IMR-90 (cell line): ENCODE data around the gene UMODL1. TPM values are rescaled to one million over a fixed set of nuclear protein-coding genes. Genes with fewer than 3 reads are reported as not detected.

Experiments used
- ATAC-seq: fragments of 200-7000 bp; cut with Tn5 transposase; 2 replicates; pipeline ENCODE4 v1.9.1; 2020; ENCODE audit warnings: low read depth, mild to moderate bottlenecking, moderate library complexity
- BruUV-seq: library from RNA; stranded (reverse); fragments of 400-500 nt; replicated peaks from 2 replicates; lab custom pipeline; 2021; lab: Mats Ljungman, UMichigan
- CTCF ChIA-PET: fragments of 300-600 bp; formaldehyde crosslinking; extraction: SDS; loops from one replicate; lab custom pipeline; 2021; ENCODE audit warnings: antibody characterized with exemption; lab: Yijun Ruan, JAX
- POLR2A ChIA-PET: fragments of 300-600 bp; sonication (Branson Sonifier 250); formaldehyde crosslinking; loops from one replicate; lab custom pipeline; 2022; ENCODE audit warnings: antibody characterized with exemption; ENCODE audit not compliant: unreplicated experiment; lab: Charles Lee
- DNase-seq: peaks from one replicate; pipeline ENCODE4 v3.0.0; 2013
- H2AFZ ChIP-seq: replicated peaks from 2 replicates; pipeline ENCODE3; 2013; ENCODE audit warnings: low read length, mild to moderate bottlenecking; ENCODE audit not compliant: poor library complexity
- H2AK5ac ChIP-seq: 2 replicates; pipeline ENCODE4 v1.6.1; 2013; ENCODE audit warnings: low read depth, low read length, inconsistent platforms
- H2AK9ac ChIP-seq: replicated peaks from 2 replicates; pipeline ENCODE3; 2013; ENCODE audit warnings: mild to moderate bottlenecking, low read depth, low read length, moderate library complexity; ENCODE audit not compliant: poor library complexity
- H2BK120ac ChIP-seq: 2 replicates; pipeline ENCODE4 v1.6.1; 2013; ENCODE audit warnings: low read depth, low read length, inconsistent platforms
- H2BK15ac ChIP-seq: 3 replicates; pipeline ENCODE4 v1.6.1; 2013; ENCODE audit warnings: low read depth, low read length, inconsistent platforms
- H2BK20ac ChIP-seq: 2 replicates; pipeline ENCODE4 v1.6.1; 2013; ENCODE audit warnings: low read depth, mild to moderate bottlenecking, inconsistent platforms, low read length, moderate library complexity
- H2BK5ac ChIP-seq: 2 replicates; pipeline ENCODE4 v1.6.1; 2013; ENCODE audit warnings: mild to moderate bottlenecking, low read depth, low read length, inconsistent platforms; ENCODE audit not compliant: poor library complexity, severe bottlenecking
- H3K14ac ChIP-seq: replicated peaks from 2 replicates; pipeline ENCODE4 v1.6.1; 2013; ENCODE audit warnings: low read depth, low read length, inconsistent platforms
- H3K18ac ChIP-seq: 2 replicates; pipeline ENCODE4 v1.6.1; 2013; ENCODE audit warnings: low read depth, low read length, control low read depth
- H3K23ac ChIP-seq: 2 replicates; pipeline ENCODE4 v1.6.1; 2013; ENCODE audit warnings: low read depth, low read length, inconsistent platforms
- H3K27ac ChIP-seq: 2 replicates; pipeline ENCODE4 v1.5.1; 2013; ENCODE audit warnings: mild to moderate bottlenecking, control low read depth, low read length; ENCODE audit not compliant: insufficient read depth
- H3K27me3 ChIP-seq: 2 replicates; pipeline ENCODE4 v1.6.1; 2013; ENCODE audit warnings: low read length; ENCODE audit not compliant: control insufficient read depth, insufficient read depth
- H3K36me3 ChIP-seq: 2 replicates; pipeline ENCODE4 v1.6.1; 2013; ENCODE audit warnings: low read length, mixed read lengths; ENCODE audit not compliant: control insufficient read depth, insufficient read depth
- H3K4ac ChIP-seq: 2 replicates; pipeline ENCODE4 v1.6.1; 2013; ENCODE audit warnings: low read depth, low read length, inconsistent platforms
- H3K4me1 ChIP-seq: 2 replicates; pipeline ENCODE4 v1.6.1; 2013; ENCODE audit warnings: low read length, mixed read lengths; ENCODE audit not compliant: control insufficient read depth, insufficient read depth
- H3K4me2 ChIP-seq: 2 replicates; pipeline ENCODE4 v1.6.1; 2013; ENCODE audit warnings: low read depth, mild to moderate bottlenecking, control low read depth, low read length, moderate library complexity
- H3K4me3 ChIP-seq: 2 replicates; pipeline ENCODE4 v1.5.1; 2013; ENCODE audit warnings: low read depth, mild to moderate bottlenecking, control low read depth, low read length, moderate library complexity; ENCODE audit not compliant: insufficient read depth
- H3K56ac ChIP-seq: 2 replicates; pipeline ENCODE4 v1.6.1; 2013; ENCODE audit warnings: low read length, inconsistent platforms; ENCODE audit not compliant: insufficient read depth; ENCODE audit errors: extremely low read depth
- H3K79me1 ChIP-seq, 2 experiments: 2 replicates each; pipeline ENCODE4 v1.6.1; 2013; ENCODE audit warnings: low read length in 2 of 2, inconsistent platforms in 1 of 2, low read depth in 1 of 2
- H3K9ac ChIP-seq: 2 replicates; pipeline ENCODE4 v1.6.1; 2013; ENCODE audit warnings: low read depth, low read length, control low read depth
- H3K9me1 ChIP-seq: 2 replicates; pipeline ENCODE4 v1.6.1; 2013; ENCODE audit warnings: low read length, inconsistent platforms; ENCODE audit not compliant: insufficient read depth
- H3K9me3 ChIP-seq: 2 replicates; pipeline ENCODE4 v1.6.1; 2013; ENCODE audit warnings: low read length; ENCODE audit not compliant: control insufficient read depth, insufficient read depth
- H4K20me1 ChIP-seq: 2 replicates; pipeline ENCODE4 v1.6.1; 2013; ENCODE audit warnings: low read length, inconsistent platforms; ENCODE audit not compliant: insufficient read depth
- H4K5ac ChIP-seq: 2 replicates; pipeline ENCODE4 v1.6.1; 2013; ENCODE audit warnings: mild to moderate bottlenecking, low read depth, low read length, control low read depth
- H4K8ac ChIP-seq, 2 experiments: 2 replicates each; pipeline ENCODE4 v1.6.1; 2013; ENCODE audit warnings: low read depth in 2 of 2, low read length in 2 of 2, control low read depth in 1 of 2, inconsistent platforms in 1 of 2
- H4K91ac ChIP-seq: 2 replicates; pipeline ENCODE4 v1.6.1; 2013; ENCODE audit warnings: low read depth, low read length, inconsistent platforms; ENCODE audit not compliant: insufficient read depth
- BHLHE40 ChIP-seq: fragments of 150-350 bp; IDR thresholded peaks from 2 replicates; pipeline ENCODE4 v1.6.1; 2016; ENCODE audit warnings: mild to moderate bottlenecking, low read depth, low read length
- CEBPB ChIP-seq: IDR thresholded peaks from 2 replicates; pipeline ENCODE4 v1.6.1; 2012; ENCODE audit warnings: low read depth, low read length, improper control_type of control experiment
- CHD1 ChIP-seq: IDR thresholded peaks from 2 replicates; pipeline ENCODE4 v1.6.1; 2012; ENCODE audit warnings: low read depth, low read length, improper control_type of control experiment
- CTCF ChIP-seq: conservative IDR thresholded peaks from 2 replicates; pipeline ENCODE4 v1.5.1; 2012; ENCODE audit warnings: mild to moderate bottlenecking, low read depth, low read length, improper control_type of control experiment
- ELK1 ChIP-seq: fragments of 150-350 bp; IDR thresholded peaks from 2 replicates; pipeline ENCODE4 v1.6.1; 2016; ENCODE audit warnings: low read depth, mild to moderate bottlenecking, low read length, moderate library complexity, borderline replicate concordance
- FOS ChIP-seq: fragments of 150-350 bp; IDR thresholded peaks from 2 replicates; pipeline ENCODE4 v1.6.1; 2016; ENCODE audit warnings: low read depth, low read length
- MAFK ChIP-seq: IDR thresholded peaks from 2 replicates; pipeline ENCODE4 v1.6.1; 2012; ENCODE audit warnings: low read depth, low read length, improper control_type of control experiment
- MAZ ChIP-seq: IDR thresholded peaks from 2 replicates; pipeline ENCODE4 v1.6.1; 2012; ENCODE audit warnings: low read depth, mild to moderate bottlenecking, low read length, improper control_type of control experiment, moderate library complexity, borderline replicate concordance
- MXI1 ChIP-seq: IDR thresholded peaks from 2 replicates; pipeline ENCODE4 v1.6.1; 2012; ENCODE audit warnings: low read depth, mild to moderate bottlenecking, low read length, moderate library complexity, borderline replicate concordance
- POLR2A ChIP-seq: IDR thresholded peaks from 2 replicates; pipeline ENCODE4 v1.6.1; 2012; ENCODE audit warnings: mild to moderate bottlenecking, low read depth, low read length
- RAD21 ChIP-seq: IDR thresholded peaks from 2 replicates; pipeline ENCODE4 v1.6.1; 2012; ENCODE audit warnings: low read length, improper control_type of control experiment
- RCOR1 ChIP-seq: IDR thresholded peaks from 2 replicates; pipeline ENCODE4 v1.6.1; 2012; ENCODE audit warnings: mild to moderate bottlenecking, low read length, improper control_type of control experiment; ENCODE audit not compliant: insufficient replicate concordance
- RFX5 ChIP-seq: IDR thresholded peaks from 2 replicates; pipeline ENCODE4 v1.8.0; 2012; ENCODE audit warnings: low read depth, mild to moderate bottlenecking, low read length, moderate library complexity
- WGBS, 2 experiments: methylation state at CpG; one replicate each; pipeline versions ENCODE4 v1.1.5 to v1.1.7; 2013; ENCODE audit warnings: missing lambda C conversion rate in 2 of 2; ENCODE audit not compliant: insufficient read length in 1 of 2; ENCODE audit errors: extremely low coverage in 2 of 2; 5-methylcytosine and 5-hydroxymethylcytosine counted together
- dilution Hi-C: fragments of 300-500 bp; cut with HindIII; formaldehyde crosslinking; loops from one replicate; pipeline ENCODE4 v1.14.3; 2018; ENCODE audit warnings: low sequenced_read_pairs; ENCODE audit not compliant: unreplicated experiment
- in situ Hi-C: fragments of 300-500 bp; cut with MboI; formaldehyde crosslinking; loops from 3 replicates; pipeline ENCODE4 v1.14.3; 2019; ENCODE audit warnings: low sequenced_read_pairs, inconsistent platforms, mixed read lengths
- intact Hi-C: fragments of 100-400 bp; cut with micrococcal nuclease; formaldehyde crosslinking; loops from 2 replicates; pipeline ENCODE4 v1.10.0; 2022
- polyA plus RNA-seq, 3 experiments: library from polyadenylated mRNA; depleted of rRNA; stranded (reverse); fragments of >200 nt; gene quantifications; 2 replicates each; pipeline ENCODE4 v1.2.3, GENCODE V29; 2012; ENCODE audit warnings: low replicate concordance in 1 of 3
- total RNA-seq: library from RNA; depleted of rRNA; stranded (reverse); fragments of >200 nt; gene quantifications from 2 replicates; pipeline ENCODE4 v1.2.3, GENCODE V29; 2012
- TF ChIP-seq, protein P1 (sequence below): fragments of 150-350 bp; IDR thresholded peaks from 2 replicates; pipeline ENCODE4 v1.6.1; 2017; ENCODE audit warnings: mild to moderate bottlenecking, antibody characterized with exemption, low read length, low read depth

Gene UMODL1
- total and polyA plus RNA-seq, 2 of the 4 experiments (the other 2 are of a cell fraction) = 0.02 TPM; not detected in 1

DNA sequence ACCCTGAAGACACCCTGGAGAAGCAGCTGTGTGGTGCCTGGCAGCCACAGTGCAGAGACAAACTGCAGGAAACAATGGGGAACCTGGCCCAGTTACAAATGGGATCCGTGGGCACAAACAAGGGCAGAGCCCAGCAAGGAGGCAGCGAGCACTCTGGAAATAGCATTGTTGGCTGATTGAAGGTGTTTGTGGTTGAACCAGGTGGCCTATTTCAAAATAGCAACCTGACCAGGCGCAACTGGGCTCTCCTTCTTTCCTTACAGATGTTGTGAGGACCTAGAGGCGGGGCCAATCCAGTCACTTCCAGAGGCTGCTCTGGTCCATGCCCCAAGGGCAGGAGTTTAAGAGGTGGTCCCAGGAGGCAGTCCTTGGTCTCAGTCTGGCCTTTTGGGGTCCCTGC is 39.3 kb upstream of the UMODL1 start:
- no peak overlapping the region for H2BK120ac ChIP-seq
- BruUV-seq = no TSS peak
- H3K23ac ChIP-seq = no peak overlapping the region
- H3K14ac ChIP-seq = no peak overlapping the region
- H2BK5ac ChIP-seq = no peak overlapping the region
- H3K4ac ChIP-seq = peak overlapping the region; percentile 60; the same call in 1 of the 2 replicates
- H3K36me3 ChIP-seq = no peaks in the 10 kb centered on the region
- TF ChIP-seq POLR2A (no peak), CHD1 (no peak), CTCF (no peak), BHLHE40 (no peak), RCOR1 (no peak), RFX5 (no peak), MAFK (no peak), ELK1 (no peak), RAD21 (no peak), CEBPB (no peak), FOS (no peak), MXI1 (no peak), MAZ (no peak)
- TF ChIP-seq, protein P1, sequence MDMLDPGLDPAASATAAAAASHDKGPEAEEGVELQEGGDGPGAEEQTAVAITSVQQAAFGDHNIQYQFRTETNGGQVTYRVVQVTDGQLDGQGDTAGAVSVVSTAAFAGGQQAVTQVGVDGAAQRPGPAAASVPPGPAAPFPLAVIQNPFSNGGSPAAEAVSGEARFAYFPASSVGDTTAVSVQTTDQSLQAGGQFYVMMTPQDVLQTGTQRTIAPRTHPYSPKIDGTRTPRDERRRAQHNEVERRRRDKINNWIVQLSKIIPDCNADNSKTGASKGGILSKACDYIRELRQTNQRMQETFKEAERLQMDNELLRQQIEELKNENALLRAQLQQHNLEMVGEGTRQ = no peak
- no peak overlapping the region; the same call in 1 of the 2 replicates for H2AK5ac ChIP-seq
- no peak overlapping the region for H2AK9ac ChIP-seq
- ChIA-PET CTCF (no interaction called here), POLR2A (no interaction called here)
- no peaks in the 10 kb centered on the region for H3K9me3 ChIP-seq
- no peaks in the 10 kb centered on the region for H4K20me1 ChIP-seq
- in situ Hi-C loops = no loop called here
- no peak overlapping the region; the same call in 1 of the 2 replicates for H2BK20ac ChIP-seq
- peaks cover under 1% of the 10 kb centered on the region; the same call in 1 of the 2 replicates for H3K4me1 ChIP-seq
- 100% methylated on average over 1 of the region's 4 CpGs; no CpG with 5 or more reads in 1 of the 2 experiments for WGBS, 2 experiments
- H4K91ac ChIP-seq = no peak overlapping the region
- DNase-seq (no peak), ATAC-seq (no peak)
- no peak overlapping the region for H3K9ac ChIP-seq
- H4K8ac ChIP-seq = no peak overlapping the region
- peaks cover 0 to 3% of the 10 kb centered on the region in 2 experiments; a peak in 2 of 4 replicates for H3K79me1 ChIP-seq
- H3K4me2 ChIP-seq = no peak overlapping the region
- no peak overlapping the region for H2BK15ac ChIP-seq
- H3K4me3 ChIP-seq = no peak overlapping the region
- H3K9me1 ChIP-seq = peaks cover 9% of the 10 kb centered on the region
- H2AFZ ChIP-seq = peak overlapping the region; percentile 6
- H4K5ac ChIP-seq = no peak overlapping the region
- H3K18ac ChIP-seq = 0 out of 2 replicates have a peak overlapping the region, but pooled peaks have one; percentile 23
- intact Hi-C loops = no loop called here
- H3K27me3 ChIP-seq = no peaks in the 10 kb centered on the region
- H3K56ac ChIP-seq = no peak overlapping the region
- dilution Hi-C loops = no loop called here
- H3K27ac ChIP-seq = no peak overlapping the region
